GM19468 (cell line): ENCODE measurements around the gene KCNMA1.

ENCODE experiments used
- ATAC-seq: cut with Tn5 transposase; IDR thresholded peaks from one replicate; pipeline ENCODE4 v1.9.1; 2021; ENCODE audit warnings: mild to moderate bottlenecking, moderate library complexity, moderate number of reproducible peaks; ENCODE audit not compliant: unreplicated experiment; ENCODE audit errors: extremely low read depth

Gene KCNMA1

DNA sequence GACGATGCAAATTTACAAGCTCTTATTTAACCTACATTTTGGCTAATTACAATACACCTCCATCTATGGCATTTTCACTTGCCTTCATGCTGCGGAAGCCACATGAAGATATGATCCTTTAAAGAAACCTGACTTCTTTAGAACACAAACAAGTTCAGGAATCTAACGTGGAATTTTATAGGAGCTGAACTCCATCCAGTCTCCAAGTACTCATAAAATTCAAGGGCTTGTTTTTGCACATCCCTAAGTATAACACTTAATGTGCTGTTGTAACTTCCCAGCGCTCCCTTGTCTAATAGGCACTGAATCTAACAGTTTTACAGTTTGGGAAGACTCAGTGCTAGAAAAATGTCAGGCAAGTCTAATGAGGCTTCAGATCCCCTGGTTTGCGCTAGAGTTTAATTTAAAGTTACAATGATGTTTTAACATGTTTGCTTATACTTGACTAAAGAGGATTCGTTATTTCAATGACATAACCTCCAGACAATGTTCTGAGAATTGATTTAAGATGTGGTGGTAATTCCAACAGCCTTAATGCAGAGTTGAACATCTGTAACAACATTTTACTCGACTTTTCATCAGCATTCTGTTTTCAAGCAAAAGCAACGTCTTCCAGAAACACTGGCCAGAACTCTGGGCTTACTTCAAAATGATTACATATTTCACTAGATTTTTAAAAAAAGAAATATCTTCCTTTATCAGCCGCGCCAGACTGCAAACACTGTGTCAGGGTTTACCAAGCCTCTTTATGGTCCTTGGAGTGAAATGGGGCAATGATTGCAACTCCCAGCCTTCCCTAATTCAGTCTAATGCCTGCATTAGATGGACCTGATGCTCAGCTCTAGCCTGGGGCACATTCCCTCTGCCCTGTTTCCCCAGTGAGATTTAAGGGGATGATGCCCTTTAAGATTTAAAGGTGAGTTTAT, 664.3 kb downstream of the KCNMA1 start:
- no peak for ATAC-seq

DNA sequence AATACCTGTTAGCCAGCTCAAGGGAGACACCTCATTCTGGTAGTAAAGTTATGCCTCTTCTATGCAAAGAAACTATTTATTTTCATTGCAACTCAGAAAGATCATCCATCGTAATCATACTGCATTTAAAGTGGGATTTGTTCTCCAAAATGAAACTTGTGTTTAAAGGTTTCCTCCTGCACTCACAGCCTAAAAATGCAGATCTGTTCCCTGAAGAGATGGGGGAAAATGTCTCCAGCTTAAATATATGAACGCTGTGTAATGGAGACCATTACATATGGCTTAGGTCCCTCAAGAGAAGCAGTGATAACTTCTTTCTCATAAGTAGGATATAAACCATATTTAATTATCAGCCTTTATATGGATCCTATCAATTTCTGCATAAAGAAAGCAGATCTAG, 665.1 kb downstream of the KCNMA1 start:
- no peak for ATAC-seq

DNA sequence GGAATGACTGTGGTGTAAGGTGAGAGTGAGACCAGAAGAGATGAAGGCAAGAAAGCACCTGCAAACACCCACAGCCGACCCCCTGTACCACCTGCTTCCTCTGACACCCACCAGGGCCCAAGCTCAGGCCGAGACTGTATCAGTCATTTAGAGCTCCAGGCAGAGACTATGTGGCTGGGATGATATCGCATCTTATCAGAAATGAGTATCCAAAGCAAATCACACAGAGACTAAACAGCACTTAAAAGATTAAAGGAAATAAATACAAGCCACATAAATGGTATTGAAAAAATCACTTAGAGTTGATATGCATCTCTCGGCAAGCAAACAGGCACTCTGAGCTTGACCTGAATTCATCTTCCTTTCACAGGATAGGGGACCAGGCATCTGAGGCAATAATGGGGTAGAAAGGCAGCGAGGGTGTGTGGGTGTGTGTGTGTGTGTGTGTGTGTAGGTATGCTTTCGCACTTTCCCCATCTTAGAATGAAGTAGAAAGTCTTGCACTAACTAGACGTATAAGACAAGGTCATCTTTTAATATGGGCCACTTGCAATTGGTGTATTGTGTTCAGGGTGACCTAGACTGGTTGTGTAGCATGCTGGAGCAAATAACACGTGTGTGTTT, 665.9 kb downstream of the KCNMA1 start:
- ATAC-seq = no peak

DNA sequence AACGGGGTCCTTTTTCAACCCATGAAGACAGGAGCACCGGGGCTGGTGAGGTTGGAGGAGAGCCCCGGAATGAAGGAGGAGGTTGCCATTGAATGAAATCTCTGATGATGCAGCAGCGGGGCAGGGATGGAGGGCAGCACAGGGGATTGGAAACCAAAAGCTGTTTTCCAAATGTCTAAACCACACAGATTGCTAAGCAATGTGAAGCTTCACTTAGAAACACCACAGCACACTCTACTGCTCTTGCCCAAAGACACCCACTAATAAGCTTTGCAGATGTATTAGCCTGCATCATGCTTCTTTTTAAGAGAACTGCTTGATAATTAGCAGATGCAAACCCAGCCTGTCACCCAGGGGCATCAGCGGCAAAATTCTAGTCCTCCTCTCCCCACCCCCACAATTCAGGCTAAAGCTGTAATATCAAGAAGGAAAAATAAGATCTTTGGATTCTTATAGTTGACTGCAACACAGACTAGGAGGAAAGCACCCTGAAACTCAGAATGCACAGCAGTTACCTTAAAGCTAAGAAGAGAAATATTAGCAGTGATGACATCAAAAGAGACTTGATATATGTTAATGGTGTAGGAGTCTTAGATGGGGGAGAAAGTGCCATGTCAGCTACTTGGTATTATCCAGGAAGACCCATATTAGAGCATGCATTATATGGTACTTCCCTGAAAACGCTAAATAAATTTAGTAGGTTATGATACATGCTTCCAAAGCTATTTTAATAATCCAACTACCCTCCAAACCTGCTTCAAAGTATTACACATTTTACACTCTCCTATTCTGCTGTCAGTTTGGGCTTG, 666.7 kb downstream of the KCNMA1 start:
- no peak for ATAC-seq

DNA sequence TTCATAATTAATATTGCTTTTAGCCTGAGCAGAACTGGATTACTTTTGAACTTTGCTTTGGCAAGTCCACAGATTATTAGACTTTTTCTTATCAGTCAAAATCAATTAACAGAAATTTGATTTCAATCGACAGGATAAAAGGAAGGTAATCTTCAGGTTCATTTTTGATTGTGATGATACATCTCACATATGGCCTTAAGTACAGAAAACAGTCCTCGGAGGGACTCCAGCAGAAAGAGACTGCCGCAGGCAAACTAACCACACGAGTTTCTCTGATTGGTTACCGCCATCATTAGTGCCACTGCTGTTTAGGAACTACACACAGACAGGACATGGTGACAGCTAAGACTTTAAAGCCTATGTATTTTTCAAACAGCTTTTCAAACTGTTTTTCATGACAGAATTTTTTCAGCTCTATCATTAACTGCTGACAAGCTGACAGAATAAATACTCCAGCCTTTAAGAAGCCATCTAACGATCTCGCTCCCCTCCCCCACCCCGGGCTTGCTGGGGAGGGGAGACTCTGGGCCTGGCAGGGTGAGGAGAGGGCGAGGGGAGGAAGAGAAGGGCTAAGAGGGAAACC, 668.2 kb downstream of the KCNMA1 start:
- ATAC-seq = no peak

DNA sequence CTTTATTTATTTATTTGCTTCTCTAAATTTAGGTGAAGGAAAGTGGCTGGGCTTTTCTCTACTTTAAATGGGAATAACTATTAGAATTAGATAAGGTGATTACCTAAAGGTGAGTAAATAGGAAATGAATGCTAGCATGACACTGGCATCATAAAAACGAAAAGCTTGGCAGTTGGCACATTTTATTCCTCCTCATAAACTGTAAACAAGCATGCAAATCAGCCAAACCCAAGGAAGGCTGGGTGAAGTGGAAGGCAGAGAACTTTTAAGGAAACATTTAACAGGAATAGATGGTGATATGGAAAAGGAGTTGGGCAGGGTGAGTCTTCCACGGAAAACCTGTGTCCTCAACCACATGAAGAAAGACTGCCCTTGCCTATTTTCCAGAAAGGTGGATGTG, 669.1 kb downstream of the KCNMA1 start:
- no peak for ATAC-seq

DNA sequence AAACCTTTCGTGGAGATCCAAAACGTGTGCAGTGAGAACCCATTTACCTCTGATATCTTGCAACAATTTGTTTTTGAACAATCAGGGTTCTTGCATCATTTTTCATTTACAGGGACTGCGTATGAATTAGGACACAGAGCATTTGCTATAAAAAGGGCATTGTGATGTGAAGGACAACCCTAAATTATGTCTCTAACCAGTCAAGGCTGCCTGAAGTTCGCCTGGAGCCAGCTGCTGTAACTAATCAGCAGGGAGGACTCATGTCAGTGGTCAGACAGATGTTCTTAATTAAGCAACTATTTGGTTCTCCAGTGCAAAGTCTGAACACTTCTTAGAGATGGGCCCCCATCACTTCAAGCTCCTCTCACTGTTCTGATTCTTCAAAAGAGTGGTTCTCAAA, 674.8 kb downstream of the KCNMA1 start:
- ATAC-seq = no peak

DNA sequence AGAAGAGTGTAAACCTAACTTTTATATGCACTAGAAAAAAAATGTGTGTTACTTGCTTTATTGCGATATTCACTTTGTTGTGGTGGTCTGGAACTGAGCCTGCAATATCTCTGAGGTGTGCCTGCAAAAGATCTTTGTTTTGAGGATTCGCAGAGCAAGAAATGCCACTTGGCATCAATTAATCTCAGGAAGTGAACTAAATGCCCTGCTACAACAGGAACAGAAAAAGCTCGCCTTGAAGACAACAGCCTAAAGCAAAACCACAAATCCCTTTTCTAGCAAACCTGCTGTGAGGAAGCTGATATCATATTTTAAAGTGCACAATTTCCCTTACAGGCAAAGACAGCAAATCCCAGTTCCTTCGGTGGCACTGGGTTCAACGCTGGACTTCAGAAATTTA, 675.8 kb downstream of the KCNMA1 start:
- no peak for ATAC-seq

DNA sequence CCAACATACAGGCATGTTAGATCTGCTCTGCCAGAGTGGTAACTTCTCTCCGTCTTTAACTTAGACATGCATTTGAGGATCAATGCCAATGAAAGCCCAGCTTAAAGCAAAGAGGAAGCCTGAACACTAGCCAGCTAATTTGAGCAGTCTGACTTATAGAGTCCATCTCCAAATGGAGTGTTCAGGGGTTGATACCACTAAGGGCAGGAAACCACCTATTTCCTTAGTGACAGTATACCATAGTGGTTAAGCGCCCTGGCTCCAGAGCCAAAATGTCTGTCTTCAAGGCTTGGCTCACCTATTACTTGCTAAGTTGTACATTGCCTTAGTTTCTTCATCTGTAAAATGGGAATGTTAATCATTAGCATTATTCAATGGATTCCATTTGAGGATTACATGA, 678.5 kb downstream of the KCNMA1 start:
- ATAC-seq = no peak

DNA sequence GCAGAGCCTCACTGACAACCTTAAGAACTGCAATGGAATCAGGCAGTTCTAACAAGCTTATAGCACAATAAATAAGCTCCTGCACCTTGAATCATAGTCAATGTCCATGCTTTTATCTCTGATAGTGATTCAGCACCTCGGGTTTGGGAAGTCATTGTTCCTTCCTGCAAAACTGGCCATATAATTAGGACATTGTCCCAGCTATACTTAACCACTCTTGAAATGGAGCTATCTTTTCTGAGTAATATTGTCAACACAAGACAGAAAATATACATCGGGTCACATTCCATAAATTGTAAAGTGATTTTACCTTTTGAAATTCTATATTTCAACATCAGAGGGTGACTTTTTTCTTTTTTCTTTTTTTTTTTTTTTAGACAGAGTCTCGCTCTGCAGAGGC, 682.8 kb downstream of the KCNMA1 start:
- ATAC-seq = no peak

DNA sequence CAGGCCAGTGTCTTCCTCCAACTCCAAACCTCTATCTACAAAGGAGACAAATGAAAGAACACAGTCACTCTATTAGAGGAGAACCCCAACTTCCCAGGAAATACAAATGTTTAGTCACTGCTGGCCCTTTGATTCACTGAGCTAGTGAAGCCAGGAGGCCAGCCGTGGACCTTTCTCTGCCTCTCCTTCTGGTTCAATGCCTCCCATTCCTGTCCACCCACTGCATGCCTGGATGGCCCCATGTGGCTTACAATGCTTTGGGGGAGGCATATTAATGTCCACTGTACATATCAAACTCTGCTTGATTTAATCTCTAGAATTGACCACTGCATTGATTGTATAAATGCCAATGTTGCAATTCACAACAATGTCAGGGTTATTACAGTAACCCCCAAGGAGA, 687.3 kb downstream of the KCNMA1 start:
- ATAC-seq = no peak

DNA sequence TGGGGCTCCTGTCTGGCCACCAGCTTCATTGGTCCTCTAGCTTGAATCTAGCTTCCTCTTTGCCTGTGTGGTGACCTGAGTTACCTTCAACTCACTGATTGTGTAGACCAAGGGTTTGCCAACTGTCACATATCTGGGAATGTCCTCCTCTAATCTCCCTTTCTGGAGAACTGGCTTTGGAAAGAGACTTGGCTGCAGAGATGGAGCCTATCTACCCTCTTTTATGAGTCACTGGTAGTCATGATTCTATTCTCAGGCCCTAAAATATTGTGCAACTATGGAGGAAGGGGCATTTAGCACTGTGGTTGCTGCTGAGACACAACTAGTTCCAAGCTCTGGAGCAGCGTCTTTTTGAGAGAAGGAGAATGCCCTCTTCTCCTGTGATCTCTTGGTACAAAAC, 691.3 kb downstream of the KCNMA1 start:
- ATAC-seq = no peak

DNA sequence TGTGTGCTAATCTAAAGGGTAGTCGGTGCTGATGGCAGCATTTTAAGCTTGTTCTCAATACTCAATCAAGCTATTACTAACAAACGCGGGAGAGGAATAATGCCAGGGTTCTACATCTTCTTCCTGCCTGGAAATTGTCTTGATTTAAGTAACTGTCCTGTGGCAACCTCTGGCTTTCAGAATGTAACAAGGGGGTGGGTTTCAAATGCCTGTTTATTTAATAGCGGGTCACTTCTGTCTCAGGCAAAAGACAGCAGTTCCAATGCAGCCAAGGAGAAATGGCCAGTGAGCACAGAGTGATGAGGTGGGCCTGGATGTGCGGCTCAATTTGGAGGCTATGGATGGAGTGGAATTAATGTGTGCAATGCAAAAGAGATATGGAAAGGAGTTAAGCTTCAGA, 692.4 kb downstream of the KCNMA1 start:
- ATAC-seq = no peak

DNA sequence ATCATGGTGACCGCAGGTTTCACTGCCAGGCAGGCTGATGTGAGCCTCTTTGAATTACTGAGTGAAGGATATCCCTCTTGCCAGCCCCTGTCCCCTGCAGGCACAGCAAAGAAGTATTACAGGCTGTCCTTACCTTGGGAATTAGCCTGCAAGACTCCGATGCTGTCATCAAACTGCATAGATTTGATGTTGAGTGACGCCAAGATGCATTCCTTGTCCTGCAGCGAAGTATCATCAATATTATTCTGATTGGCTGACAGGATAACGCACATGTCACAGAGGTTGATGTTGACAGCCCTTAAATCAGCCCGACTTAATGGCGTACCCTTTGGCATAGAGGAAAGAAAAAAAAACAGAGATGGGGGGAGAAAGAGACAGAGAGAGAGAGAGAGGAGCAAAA, 693.0 kb downstream of the KCNMA1 start:
- ATAC-seq = no peak

DNA sequence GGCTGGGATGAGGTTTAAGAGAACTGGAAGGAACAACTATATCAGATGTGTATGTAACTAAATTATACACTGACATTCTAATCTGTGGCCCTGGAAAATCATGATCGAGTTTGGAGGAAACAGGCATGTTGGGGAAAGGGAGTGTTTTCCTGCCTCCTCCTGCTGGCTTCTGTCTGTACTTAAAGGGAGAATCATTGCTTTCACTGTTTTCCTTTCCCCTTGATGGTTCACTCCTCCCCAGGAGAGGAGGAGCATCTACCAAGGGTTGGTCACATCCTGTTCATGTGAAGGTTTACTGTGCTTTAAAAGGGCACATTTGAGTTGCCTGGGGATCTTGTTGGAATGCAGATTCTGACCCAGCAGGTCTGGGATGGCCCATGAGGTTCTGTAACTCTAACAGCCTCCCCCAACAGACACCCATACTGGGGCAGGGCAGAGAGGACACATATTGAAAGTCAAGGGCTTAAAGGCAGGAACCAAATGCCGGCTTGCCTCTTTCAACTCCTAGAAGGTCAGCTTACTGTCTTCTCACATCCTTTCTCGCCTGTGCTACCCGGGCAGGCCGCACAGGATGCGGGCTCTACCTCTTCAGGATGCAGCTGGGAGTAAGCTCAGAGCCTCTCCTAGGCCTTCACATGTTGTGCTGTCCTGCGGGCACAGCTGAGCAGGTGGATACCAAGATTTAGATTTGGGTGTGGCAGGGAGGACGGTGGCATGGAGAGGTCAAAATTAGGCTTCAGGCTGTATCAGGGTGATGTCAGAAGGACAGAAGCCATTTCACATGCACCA, 694.8 kb downstream of the KCNMA1 start:
- no peak for ATAC-seq

DNA sequence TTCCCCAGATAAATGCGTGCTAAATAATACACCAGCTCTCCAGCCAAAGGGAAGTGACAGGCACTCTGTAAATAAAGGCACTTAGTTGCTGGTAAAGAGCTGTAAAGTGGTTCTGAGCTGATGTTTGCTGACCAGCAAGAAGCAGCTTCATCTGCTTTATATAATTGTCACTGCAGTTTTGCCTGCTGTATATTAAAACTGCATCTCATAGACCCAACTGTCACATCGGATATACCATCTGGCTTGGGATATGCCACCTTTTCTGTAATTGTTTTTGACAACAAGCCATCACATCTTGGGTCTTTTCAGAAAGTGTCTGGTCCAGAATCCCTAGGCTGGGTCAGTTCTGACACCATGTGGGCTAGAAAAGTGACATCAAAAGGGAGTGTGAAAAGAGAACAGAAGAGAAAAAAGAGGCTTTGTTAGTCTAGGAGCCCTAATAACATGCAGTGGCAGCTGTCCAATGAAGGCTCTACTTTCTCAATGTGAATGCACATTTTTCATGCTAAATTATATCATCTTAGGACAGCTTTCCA, 697.6 kb downstream of the KCNMA1 start:
- no peak for ATAC-seq

DNA sequence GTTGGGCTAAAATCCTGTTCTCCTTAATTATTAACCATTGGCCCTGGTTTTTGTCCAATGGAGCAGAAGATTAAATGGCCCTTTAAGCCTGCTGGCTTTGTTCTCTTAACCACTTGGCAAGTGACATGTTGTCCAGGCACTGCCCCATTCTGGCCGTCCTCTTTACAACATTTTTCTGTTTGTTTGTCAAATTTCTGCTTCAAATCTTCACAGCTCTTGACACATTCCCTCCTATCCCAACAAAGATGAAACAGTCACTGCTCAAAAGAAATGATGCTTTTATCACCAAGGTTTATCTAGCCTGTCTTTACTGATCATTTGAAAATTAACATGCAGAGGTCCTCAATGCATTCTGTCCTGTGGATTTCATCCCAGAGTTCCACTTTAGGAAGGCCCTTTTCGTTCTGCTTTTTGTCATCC, 700.4 kb downstream of the KCNMA1 start:
- ATAC-seq = no peak

DNA sequence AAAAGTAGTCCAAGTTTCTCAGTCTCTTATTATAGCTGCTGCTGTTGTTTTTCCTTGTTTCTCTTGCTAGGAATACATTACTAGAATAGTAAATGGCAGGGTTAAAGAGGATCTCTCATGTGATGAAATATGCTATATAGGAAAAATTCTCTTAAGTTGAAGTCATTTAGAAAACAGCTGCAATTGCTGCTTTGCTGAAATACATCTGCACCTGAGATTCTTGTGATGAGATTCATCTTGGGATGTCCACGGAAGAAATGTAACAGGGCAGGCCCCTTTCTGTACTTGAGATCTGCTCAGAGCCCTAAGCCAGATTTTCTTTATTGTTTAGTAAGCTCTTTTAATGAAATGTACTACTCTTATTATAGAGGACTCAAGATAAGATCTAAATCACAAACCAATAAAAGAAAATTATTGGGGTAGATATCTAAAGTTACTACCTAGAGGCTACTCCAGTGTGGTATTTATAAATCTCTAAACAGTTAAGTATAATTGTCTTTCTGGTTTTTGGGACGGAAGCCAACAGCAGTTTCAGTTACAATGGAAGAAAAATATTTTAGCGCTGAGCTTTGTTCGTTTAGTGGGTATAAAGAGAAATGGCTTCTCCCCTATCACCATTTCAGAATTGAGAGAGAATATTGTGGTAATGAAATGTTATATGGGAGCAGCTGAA, 701.5 kb downstream of the KCNMA1 start:
- no peak for ATAC-seq

DNA sequence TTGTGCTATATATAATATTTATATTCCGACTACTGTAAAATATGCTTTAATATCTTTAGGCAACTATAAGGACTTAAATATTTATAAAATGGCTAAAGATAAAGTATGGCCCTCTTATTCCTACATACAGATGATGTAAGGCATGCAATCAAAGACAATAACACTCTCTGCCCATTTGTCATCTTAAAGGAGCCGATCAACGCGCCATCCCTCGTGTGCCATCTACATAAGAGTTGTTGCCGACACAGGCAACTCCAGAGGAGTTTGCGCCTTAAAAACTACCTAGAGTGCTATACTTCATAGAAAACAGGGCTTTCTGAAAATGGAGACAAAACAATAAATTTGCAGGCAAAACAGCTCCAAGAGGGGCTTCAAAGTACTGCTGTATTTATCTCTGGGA, 709.0 kb downstream of the KCNMA1 start:
- no peak for ATAC-seq
